ENCODE measurements around the gene MICAL1.

- TF ChIP-seq CTCF (IDR thresholded peaks at IDR 0.05; ENCODE audit: poor library complexity) (no peak), EZH2 (IDR thresholded peaks at IDR 0.05; ENCODE audit: borderline replicate concordance) (no peak)
These were observed 34.4 kb downstream of the MICAL1 start for GRCh38 chr6:109421184-109421583.
